CD4-positive, alpha-beta T cell (primary cell): ENCODE data around the gene SDR42E1. TPM values are rescaled to one million over a fixed set of nuclear protein-coding genes. Genes with fewer than 3 reads are reported as not detected.

Experiments used
- ATAC-seq: fragments of 200-7000 bp; cut with Tn5 transposase; one replicate; pipeline ENCODE4 v1.10.0; 2022; ENCODE audit warnings: mild to moderate bottlenecking; ENCODE audit not compliant: poor library complexity
- CTCF ChIA-PET: fragments of 350-600 bp; sonication (Branson Sonifier 250); formaldehyde crosslinking; loops from one replicate; lab custom pipeline; 2021; ENCODE audit warnings: antibody characterized with exemption, inconsistent platforms; lab: Charles Lee
- POLR2A ChIA-PET: fragments of 350-600 bp; sonication (Branson Sonifier 250); formaldehyde crosslinking; loops from one replicate; lab custom pipeline; 2021; ENCODE audit warnings: antibody characterized with exemption, inconsistent platforms; lab: Charles Lee
- DNase-seq, 14 experiments: peaks; one replicate each; pipeline ENCODE4 v3.0.0-alpha.2; 2013 to 2020; ENCODE audit warnings: mixed read lengths in 2 of 14
- H3K27ac ChIP-seq, 2 donors: one replicate each; pipeline versions ENCODE4 v1.5.1 to v1.7.0; 2013; ENCODE audit warnings: low read length in 2 of 2, low read depth in 1 of 2, mild to moderate bottlenecking in 1 of 2
- H3K27me3 ChIP-seq, 2 experiments: 1 replicate in 1 of 2; 2 replicates in 1 of 2; pipeline versions ENCODE4 v1.6.1 to v1.7.0; 2013; ENCODE audit warnings: low read length in 2 of 2, control low read depth in 1 of 2, mild to moderate bottlenecking in 1 of 2, moderate library complexity in 1 of 2; ENCODE audit not compliant: insufficient read depth in 2 of 2, control insufficient read depth in 1 of 2
- H3K36me3 ChIP-seq: one replicate; pipeline ENCODE4 v1.6.1; 2013; ENCODE audit warnings: low read length, control low read depth; ENCODE audit not compliant: insufficient read depth
- H3K4me1 ChIP-seq: one replicate; pipeline ENCODE4 v1.6.1; 2013; ENCODE audit warnings: low read length, control low read depth; ENCODE audit not compliant: insufficient read depth
- H3K4me3 ChIP-seq: one replicate; pipeline ENCODE4 v1.5.1; 2013; ENCODE audit warnings: mild to moderate bottlenecking, low read length, moderate library complexity
- H3K9me3 ChIP-seq, 2 experiments: 1 replicate in 1 of 2; 2 replicates in 1 of 2; pipeline versions ENCODE4 v1.6.1 to v1.7.0; 2013; ENCODE audit warnings: low read length in 2 of 2, mild to moderate bottlenecking in 2 of 2, control low read depth in 1 of 2, moderate library complexity in 1 of 2; ENCODE audit not compliant: control insufficient read depth in 1 of 2, insufficient read depth in 1 of 2
- H3K27ac Mint-ChIP-seq: one replicate; pipeline ENCODE4 v1.8.0; 2020; ENCODE audit warnings: mixed read lengths
- H3K27me3 Mint-ChIP-seq: one replicate; pipeline ENCODE4 v1.8.0; 2021; ENCODE audit warnings: mixed read lengths
- H3K36me3 Mint-ChIP-seq: one replicate; pipeline ENCODE4 v1.8.0; 2021; ENCODE audit warnings: low read depth, mixed read lengths
- H3K4me1 Mint-ChIP-seq: one replicate; pipeline ENCODE4 v1.8.0; 2021; ENCODE audit warnings: low read depth, mixed read lengths
- H3K4me3 Mint-ChIP-seq: one replicate; pipeline ENCODE4 v1.8.0; 2020; ENCODE audit warnings: mild to moderate bottlenecking, mixed read lengths
- H3K9me3 Mint-ChIP-seq: one replicate; pipeline ENCODE4 v1.8.0; 2020; ENCODE audit warnings: mixed read lengths
- CTCF ChIP-seq: fragments of 200-600 bp; IDR thresholded peaks from one replicate; pipeline ENCODE4 v1.8.0; 2022; ENCODE audit warnings: antibody characterized with exemption, mild to moderate bottlenecking
- intact Hi-C, 2 experiments: fragments of 100-400 bp; cut with DNase I in 1 of 2; cut with micrococcal nuclease in 1 of 2; formaldehyde crosslinking; loops; one replicate each; pipeline versions ENCODE4 v1.15.1 to v1.9.0; 2023 to 2025; cut with DNase I, micrococcal nuclease
- total RNA-seq, 174 experiments: library from RNA in 2 of 174; stranded (reverse) in 2 of 174; gene quantifications; one replicate each; pipeline ENCODE4 v1.2.3 and lab custom pipeline; 2021 to 2026

The SDR42E1 gene
- total RNA-seq, 2 experiments from 2014 or later, result 4.5 to 7.6 TPM

- Mint-ChIP-seq H3K36me3 (no peaks in the 10 kb centered on the region), H3K4me1 (no peaks in the 10 kb centered on the region), H3K9me3 (no peaks in the 10 kb centered on the region), H3K4me3 (no peak overlapping the region), H3K27me3 (peaks cover 17% of the 10 kb centered on the region), H3K27ac (no peak overlapping the region)
- CTCF ChIA-PET, result no interaction called here
- H3K27me3 ChIP-seq, result peaks cover 0 to 2% of the 10 kb centered on the region in 2 experiments
- H3K4me3 ChIP-seq, result no peak overlapping the region
- DNase-seq (no peak), ATAC-seq (no peak)
- H3K9me3 ChIP-seq, result no peaks in the 10 kb centered on the region
- H3K27ac ChIP-seq, result no peak overlapping the region
- no peak for TF ChIP-seq CTCF
- H3K36me3 ChIP-seq, result no peaks in the 10 kb centered on the region
- POLR2A ChIA-PET, result no interaction called here
- no peaks in the 10 kb centered on the region for H3K4me1 ChIP-seq
- intact Hi-C loops, result no loop called here
Measured at GRCh38 chr16:82046941-82047340, 35.7 kb upstream of the SDR42E1 start.

- ATAC-seq (no peak), DNase-seq (no peak)
- Histone ChIP-seq H3K4me3 (no peak overlapping the region), H3K36me3 (no peaks in the 10 kb centered on the region), H3K4me1 (no peaks in the 10 kb centered on the region), H3K27ac (no peak overlapping the region), H3K9me3 (no peaks in the 10 kb centered on the region), H3K27me3 (peaks cover 0 to 2% of the 10 kb centered on the region in 2 experiments)
- CTCF ChIA-PET, result no interaction called here
- Mint-ChIP-seq H3K27ac (no peak overlapping the region), H3K36me3 (no peaks in the 10 kb centered on the region), H3K9me3 (no peaks in the 10 kb centered on the region), H3K27me3 (peaks cover 19% of the 10 kb centered on the region), H3K4me1 (no peaks in the 10 kb centered on the region), H3K4me3 (no peak overlapping the region)
- POLR2A ChIA-PET, result no interaction called here
- TF ChIP-seq CTCF, result no peak
- intact Hi-C loops, result no loop called here
Measured at GRCh38 chr16:82046541-82046940, 35.3 kb upstream of the SDR42E1 start.

- Mint-ChIP-seq H3K36me3 (no peaks in the 10 kb centered on the region), H3K4me1 (no peaks in the 10 kb centered on the region), H3K27ac (no peak overlapping the region), H3K9me3 (no peaks in the 10 kb centered on the region), H3K27me3 (peaks cover 22% of the 10 kb centered on the region), H3K4me3 (no peak overlapping the region)
- ATAC-seq (no peak), DNase-seq (no peak)
- no peaks in the 10 kb centered on the region for H3K36me3 ChIP-seq
- H3K27ac ChIP-seq, result no peak overlapping the region
- H3K4me3 ChIP-seq, result no peak overlapping the region
- TF ChIP-seq CTCF, result no peak
- peaks cover 0 to 2% of the 10 kb centered on the region in 2 experiments for H3K27me3 ChIP-seq
- ChIA-PET CTCF (no interaction called here), POLR2A (no interaction called here)
- intact Hi-C loops, result no loop called here
- no peaks in the 10 kb centered on the region for H3K4me1 ChIP-seq
- H3K9me3 ChIP-seq, result no peaks in the 10 kb centered on the region
Measured at GRCh38 chr16:82045465-82045864, 34.2 kb upstream of the SDR42E1 start.
